ENCODE data around the gene RNU5D-1. TPM values are rescaled to one million over a fixed set of nuclear protein-coding genes. Genes with fewer than 3 reads are reported as not detected.

Gene RNU5D-1
- total RNA-seq, 4 donors from 2014 or later: not detected

- Histone ChIP-seq H3K9me3 (no peaks in the 10 kb centered on the region), H3K27me3 (peaks cover 0 to 14% (median 0%) of the 10 kb centered on the region in 4 donors), H3K36me3 (no peaks in the 10 kb centered on the region), H3K4me3 (no peak overlapping the region), H3K4me1 (peaks cover 0 to 2% (median 0%) of the 10 kb centered on the region in 3 donors), H3K27ac (no peak overlapping the region)
- no peak for TF ChIP-seq CTCF (IDR thresholded peaks at IDR 0.05)
- no peak for TF ChIP-seq POLR2A (IDR thresholded peaks at IDR 0.05)
- DNase-seq: no peak
- WGBS, 2 donors: 90 to 92% methylated on average over 3 of the region's 3 CpGs
- intact Hi-C loops (cut with DNase I): no loop called here
Measured at GRCh38 chr1:44682883-44683265, 48.1 kb downstream of the RNU5D-1 start.

GRCh38 chr1:44681905-44682882, 48.8 kb downstream of the RNU5D-1 start:
- intact Hi-C loops (cut with DNase I): no loop called here
- no peaks in the 10 kb centered on the region for H3K9me3 ChIP-seq
- DNase-seq: no peak

More at GRCh38 chr1:44681905-44682882, 48.8 kb downstream of the RNU5D-1 start:
- Histone ChIP-seq H3K4me1 (peaks cover 0 to 8% (median 0%) of the 10 kb centered on the region in 3 donors), H3K27ac (no peak overlapping the region), H3K27me3 (peaks cover 0 to 7% (median 0%) of the 10 kb centered on the region in 4 donors), H3K36me3 (no peaks in the 10 kb centered on the region), H3K4me3 (no peak overlapping the region)
- no peak for TF ChIP-seq POLR2A (IDR thresholded peaks at IDR 0.05)
- no peak for TF ChIP-seq CTCF (IDR thresholded peaks at IDR 0.05)
- 84 to 86% methylated on average over 13 to 14 of the region's 14 CpGs for WGBS, 2 donors

Small RNA genes within 50 kb of the gene (small RNA-seq; reads per million reads assigned to genes)
- gene RNU5D-1 (3.0 to 102 (median 36.6) reads per million in 4 donors), gene RNU5F-1 (0.35 to 26.5 (median 21.4) reads per million in 4 donors), gene SNORD38A (323 to 465 (median 434) reads per million in 4 donors), gene SNORD38B (0 reads per million in 4 donors), gene SNORD46 (2,680 to 4,637 (median 3,348) reads per million in 4 donors), gene SNORD55 (0 reads per million in 4 donors)

Other genes with a start within 250 kb of the RNU5D-1 start
- gene TMEM53, start 56.7 kb downstream of the RNU5D-1 start, total RNA-seq: 1 to 10 TPM; 3.2 to 5.8 (median 4.0) TPM
- gene ARMH1, start 56.5 kb downstream of the RNU5D-1 start, total RNA-seq: 1 to 10 TPM in 1 of 4 donors, not detected in 3; 1.3 TPM
- gene KIF2C, start 8.7 kb upstream of the RNU5D-1 start, total RNA-seq: 10 to 100 TPM in 2 of 4 donors, 1 to 10 TPM in 2; 4.8 to 17.9 (median 9.4) TPM
- gene RPS8, start 44.4 kb upstream of the RNU5D-1 start, total RNA-seq: 1,000 to 10,000 TPM; 1,915 to 3,855 (median 2,689) TPM
- gene BEST4, start 57.0 kb upstream of the RNU5D-1 start, total RNA-seq: under 1 TPM in 1 of 4 donors, not detected in 3; 0.26 TPM
- gene PLK3, start 69.2 kb upstream of the RNU5D-1 start, total RNA-seq: 10 to 100 TPM; 10.3 to 36.2 (median 30.7) TPM
- gene DYNLT4, start 76.2 kb upstream of the RNU5D-1 start, total RNA-seq: not detected
- 1 to 10 TPM in 3 of 4 donors, under 1 TPM in 1; 0.68 to 5.3 (median 4.1) TPM for gene BTBD19, start 77.4 kb upstream of the RNU5D-1 start, total RNA-seq
- gene PTCH2, start 112.1 kb upstream of the RNU5D-1 start, total RNA-seq: under 1 TPM in 2 of 4 donors, not detected in 2; 0.09 to 0.19 TPM